ENCODE results near the gene INPP4B. TPM values are rescaled to one million over a fixed set of nuclear protein-coding genes. Genes with fewer than 3 reads are reported as not detected.

INPP4B gene
- total and polyA plus RNA-seq, 9 donors: 1.7 to 14.7 (median 10.7) TPM

GRCh38 chr4:142706381-142706780 is 139.7 kb downstream of the INPP4B start:
- H3K9me3 ChIP-seq: no peaks in the 10 kb centered on the region
- H3K4me3 ChIP-seq: no peak overlapping the region
- DNase-seq: no peak
- no peaks in the 10 kb centered on the region for H3K4me1 ChIP-seq (ENCODE audit: insufficient read depth)
- intact Hi-C loops (cut with DNase I): no loop called here
- H3K27ac ChIP-seq: no peak overlapping the region
- H3K36me3 ChIP-seq: no peaks in the 10 kb centered on the region
- no peak for TF ChIP-seq CTCF (IDR thresholded peaks at IDR 0.05)
- TF ChIP-seq EP300 (IDR thresholded peaks at IDR 0.05): no peak
- TF ChIP-seq POLR2A (IDR thresholded peaks at IDR 0.05): no peak
- 88 to 100% (median 93%) methylated on average over 1 of the region's 1 CpG for WGBS, 3 donors
- no peaks in the 10 kb centered on the region for H3K27me3 ChIP-seq

- TF ChIP-seq EP300 (IDR thresholded peaks at IDR 0.05) (no peak), CTCF (IDR thresholded peaks at IDR 0.05) (no peak), POLR2A (IDR thresholded peaks at IDR 0.05) (no peak)
- no peak for DNase-seq
- 91 to 100% (median 94%) methylated on average over 1 of the region's 1 CpG for WGBS, 3 donors
Measured at GRCh38 chr4:142705820-142706219, 140.3 kb downstream of the INPP4B start.

GRCh38 chr4:142703694-142704309 is 142.3 kb downstream of the INPP4B start:
- WGBS, 3 donors: 65 to 68% (median 68%) methylated on average over 4 of the region's 4 CpGs
- intact Hi-C loops (cut with DNase I): no loop called here
- Histone ChIP-seq H3K9me3 (no peaks in the 10 kb centered on the region), H3K4me3 (no peak overlapping the region), H3K27me3 (no peaks in the 10 kb centered on the region), H3K36me3 (no peaks in the 10 kb centered on the region), H3K4me1 (ENCODE audit: insufficient read depth) (no peaks in the 10 kb centered on the region), H3K27ac (no peak overlapping the region)
- TF ChIP-seq CTCF (IDR thresholded peaks at IDR 0.05): no peak
- TF ChIP-seq EP300 (IDR thresholded peaks at IDR 0.05): no peak
- TF ChIP-seq POLR2A (IDR thresholded peaks at IDR 0.05): no peak
- no peak for DNase-seq

More at GRCh38 chr4:142705820-142706219, 140.3 kb downstream of the INPP4B start:
- intact Hi-C loops (cut with DNase I): no loop called here
- no peaks in the 10 kb centered on the region for H3K36me3 ChIP-seq
- no peaks in the 10 kb centered on the region for H3K4me1 ChIP-seq (ENCODE audit: insufficient read depth)
- no peak overlapping the region for H3K4me3 ChIP-seq
- H3K9me3 ChIP-seq: no peaks in the 10 kb centered on the region
- no peak overlapping the region for H3K27ac ChIP-seq
- no peaks in the 10 kb centered on the region for H3K27me3 ChIP-seq

- Histone ChIP-seq H3K9me3 (no peaks in the 10 kb centered on the region), H3K4me3 (no peak overlapping the region), H3K27me3 (no peaks in the 10 kb centered on the region), H3K4me1 (ENCODE audit: insufficient read depth) (peaks cover 2% of the 10 kb centered on the region), H3K36me3 (no peaks in the 10 kb centered on the region), H3K27ac (no peak overlapping the region)
- TF ChIP-seq CTCF (IDR thresholded peaks at IDR 0.05) (no peak), EP300 (IDR thresholded peaks at IDR 0.05) (no peak), POLR2A (IDR thresholded peaks at IDR 0.05) (no peak)
- intact Hi-C loops (cut with DNase I): no loop called here
- DNase-seq: no peak
Measured at GRCh38 chr4:142701017-142701416, 145.1 kb downstream of the INPP4B start.

Measured in ovary (tissue), 9 donors.